H1 (cell line): Measurements from ENCODE around the gene VAMP2. TPM values are rescaled to one million over a fixed set of nuclear protein-coding genes. Genes with fewer than 3 reads are reported as not detected.

Source experiments
- CTCF ChIA-PET: fragments of 300-600 bp; sonication (Branson Sonifier 250); formaldehyde crosslinking; loops from one replicate; lab custom pipeline; 2021; ENCODE audit not compliant: partially characterized antibody; lab: Charles Lee
- POLR2A ChIA-PET: fragments of 300-600 bp; sonication (Branson Sonifier 250); formaldehyde crosslinking; loops from one replicate; lab custom pipeline; 2021; ENCODE audit warnings: inconsistent platforms; ENCODE audit not compliant: partially characterized antibody; lab: Charles Lee
- DNase-seq, 2 experiments: peaks; one replicate each; pipeline versions ENCODE4 v3.0.0 to v3.0.0-alpha.2; 2010 to 2022; ENCODE audit warnings: low spot score in 2 of 2, low read depth in 1 of 2, mixed read lengths in 1 of 2
- FAIRE-seq: peaks from 2 replicates; lab custom pipeline; 2011; peaks lifted over from hg19 to GRCh38; lab: Jason Lieb, UNC
- H2AFZ ChIP-seq: 2 replicates; pipeline ENCODE4 v1.8.1; 2012; ENCODE audit warnings: low read length, inconsistent platforms
- H2AK5ac ChIP-seq: 2 replicates; pipeline ENCODE4 v1.6.1; 2013; ENCODE audit warnings: low read depth, low read length
- H2BK120ac ChIP-seq: replicated peaks from 2 replicates; pipeline ENCODE3; 2013; ENCODE audit warnings: low read depth, low read length, inconsistent platforms
- H2BK12ac ChIP-seq: 2 replicates; pipeline ENCODE4 v1.6.1; 2013; ENCODE audit warnings: low read depth, low read length
- H2BK15ac ChIP-seq: 2 replicates; pipeline ENCODE4 v1.6.1; 2013; ENCODE audit warnings: low read length
- H2BK20ac ChIP-seq: 2 replicates; pipeline ENCODE4 v1.6.1; 2013; ENCODE audit warnings: low read length
- H2BK5ac ChIP-seq: 2 replicates; pipeline ENCODE4 v1.6.1; 2013; ENCODE audit warnings: low read depth, low read length
- H3K14ac ChIP-seq: 2 replicates; pipeline ENCODE4 v1.6.1; 2013; ENCODE audit warnings: inconsistent platforms; ENCODE audit not compliant: insufficient read length
- H3K18ac ChIP-seq: 2 replicates; pipeline ENCODE4 v1.6.1; 2013; ENCODE audit warnings: low read length; ENCODE audit errors: extremely low read depth
- H3K23ac ChIP-seq: 2 replicates; pipeline ENCODE4 v1.6.1; 2013; ENCODE audit warnings: inconsistent platforms; ENCODE audit not compliant: insufficient read length
- H3K23me2 ChIP-seq: 2 replicates; pipeline ENCODE4 v1.6.1; 2013; ENCODE audit warnings: low read depth, low read length
- H3K27ac ChIP-seq: 2 replicates; pipeline ENCODE4 v1.6.1; 2011; ENCODE audit warnings: low read depth, low read length, inconsistent platforms
- H3K27me3 ChIP-seq, 4 experiments: replicated peaks in 1 of 4; 1 replicate in 1 of 4; 2 replicates in 3 of 4; pipeline versions ENCODE4 v1.6.1 to v1.8.1; 2011 to 2013; ENCODE audit warnings: low read length in 3 of 4, mild to moderate bottlenecking in 3 of 4, inconsistent platforms in 2 of 4, mixed read lengths in 2 of 4, moderate library complexity in 1 of 4; ENCODE audit not compliant: control insufficient read depth in 3 of 4, insufficient read depth in 3 of 4; ENCODE audit errors: extremely low read depth in 1 of 4
- H3K36me3 ChIP-seq, 4 experiments: 2 replicates each; pipeline versions ENCODE4 v1.6.1 to v1.8.1; 2011 to 2013; ENCODE audit warnings: mild to moderate bottlenecking in 4 of 4, low read length in 3 of 4, moderate library complexity in 2 of 4, control low read depth in 1 of 4, inconsistent platforms in 1 of 4; ENCODE audit not compliant: insufficient read depth in 4 of 4, control insufficient read depth in 2 of 4
- H3K4ac ChIP-seq: replicated peaks from 2 replicates; pipeline ENCODE3; 2013; ENCODE audit warnings: low read length, low read depth, mixed read lengths, inconsistent platforms; ENCODE audit not compliant: insufficient read length
- H3K4me1 ChIP-seq, 4 experiments: replicated peaks in 1 of 4; 1 replicate in 1 of 4; 2 replicates in 3 of 4; pipeline versions ENCODE4 v1.6.1 to v1.8.1; 2011 to 2013; ENCODE audit warnings: low read length in 3 of 4, inconsistent platforms in 2 of 4, mixed read lengths in 1 of 4; ENCODE audit not compliant: insufficient read depth in 4 of 4, control insufficient read depth in 3 of 4
- H3K4me2 ChIP-seq, 2 experiments: 2 replicates each; pipeline versions ENCODE4 v1.6.1 to v1.8.1; 2011 to 2013; ENCODE audit warnings: low read depth in 2 of 2, low read length in 2 of 2, control low read depth in 1 of 2, inconsistent platforms in 1 of 2, mild to moderate bottlenecking in 1 of 2; ENCODE audit not compliant: insufficient read depth in 1 of 2
- H3K4me3 ChIP-seq, 4 experiments: fragments of 200-600, 300-600 bp in 1 of 4; sonication (generic), shearing (Covaris generic), sonication (Bioruptor Twin) in 1 of 4; 2 replicates each; pipeline versions ENCODE4 v1.5.1 to v1.8.1; 2011 to 2016; ENCODE audit warnings: low read length in 4 of 4, low read depth in 3 of 4, control low read depth in 2 of 4, inconsistent platforms in 2 of 4, mild to moderate bottlenecking in 2 of 4, mixed read lengths in 1 of 4, moderate library complexity in 1 of 4; ENCODE audit not compliant: insufficient read depth in 2 of 4; ENCODE audit errors: extremely low read depth in 1 of 4
- H3K56ac ChIP-seq: replicated peaks from 2 replicates; pipeline ENCODE3; 2013; ENCODE audit warnings: low read depth, mild to moderate bottlenecking, mixed read lengths, low read length, inconsistent platforms; ENCODE audit not compliant: insufficient read length
- H3K79me1 ChIP-seq: 2 replicates; pipeline ENCODE4 v1.6.1; 2013; ENCODE audit warnings: low read depth, low read length, control low read depth
- H3K79me2 ChIP-seq, 2 experiments: 2 replicates each; pipeline versions ENCODE4 v1.6.1 to v1.8.1; 2012 to 2013; ENCODE audit warnings: low read length in 2 of 2, mild to moderate bottlenecking in 2 of 2, inconsistent platforms in 1 of 2; ENCODE audit not compliant: insufficient read depth in 2 of 2, control insufficient read depth in 1 of 2
- H3K9ac ChIP-seq, 4 experiments: replicated peaks in 1 of 4; 1 replicate in 1 of 4; 2 replicates in 3 of 4; pipeline versions ENCODE4 v1.6.1 to v1.8.1; 2011 to 2013; ENCODE audit warnings: low read depth in 3 of 4, low read length in 3 of 4, control low read depth in 2 of 4, mild to moderate bottlenecking in 2 of 4, moderate library complexity in 2 of 4, inconsistent platforms in 1 of 4; ENCODE audit errors: extremely low read depth in 1 of 4
- H3K9me3 ChIP-seq, 2 experiments: 2 replicates each; pipeline versions ENCODE4 v1.6.1 to v1.8.1; 2012 to 2013; ENCODE audit warnings: mild to moderate bottlenecking in 2 of 2, moderate library complexity in 2 of 2, control low read depth in 1 of 2, inconsistent platforms in 1 of 2, low read depth in 1 of 2, low read length in 1 of 2, mixed read lengths in 1 of 2; ENCODE audit not compliant: insufficient read depth in 2 of 2
- H4K20me1 ChIP-seq, 2 experiments: replicated peaks in 1 of 2; 2 replicates each; pipeline versions ENCODE3 to v1.8.1; 2011 to 2013; ENCODE audit warnings: inconsistent platforms in 2 of 2, low read length in 2 of 2, mild to moderate bottlenecking in 1 of 2; ENCODE audit not compliant: insufficient read depth in 2 of 2, control insufficient read depth in 1 of 2
- H4K5ac ChIP-seq: 2 replicates; pipeline ENCODE4 v1.6.1; 2013; ENCODE audit warnings: low read length, low read depth, mixed read lengths, inconsistent platforms; ENCODE audit not compliant: insufficient read length
- H4K8ac ChIP-seq: 2 replicates; pipeline ENCODE4 v1.8.0; 2013; ENCODE audit warnings: mild to moderate bottlenecking, moderate library complexity, low read length, inconsistent platforms; ENCODE audit not compliant: insufficient read depth; ENCODE audit errors: extremely low read depth
- H4K91ac ChIP-seq: replicated peaks from 2 replicates; pipeline ENCODE3; 2013; ENCODE audit warnings: low read length, mixed read lengths, inconsistent platforms; ENCODE audit not compliant: insufficient read length
- KDM1A ChIP-seq: fragments of 200-600, 300-600 bp; sonication (generic); IDR thresholded peaks from 2 replicates; pipeline ENCODE4 v1.7.1; 2016; ENCODE audit warnings: mild to moderate bottlenecking, low read length, borderline replicate concordance
- NANOG ChIP-seq: IDR thresholded peaks from 2 replicates; pipeline ENCODE4 v1.6.1; 2011; ENCODE audit warnings: low read length, low read depth, mild to moderate bottlenecking, inconsistent platforms; ENCODE audit not compliant: insufficient read depth, poor library complexity, severe bottlenecking
- RXRA ChIP-seq: IDR thresholded peaks from 2 replicates; pipeline ENCODE4 v1.6.1; 2011; ENCODE audit warnings: low read depth, mild to moderate bottlenecking, low read length, moderate library complexity; ENCODE audit not compliant: insufficient read depth
- SIX5 ChIP-seq: IDR thresholded peaks from 2 replicates; pipeline ENCODE4 v1.6.1; 2011; ENCODE audit warnings: mild to moderate bottlenecking, low read depth, low read length
- WGBS, 2 experiments: shearing (Covaris generic) in 1 of 2; methylation state at CpG; one replicate each; pipeline versions ENCODE4 v1.1.6 to v1.1.7; 2013 to 2015; ENCODE audit warnings: low lambda C conversion rate in 2 of 2, mixed read lengths in 2 of 2, inconsistent platforms in 1 of 2, low coverage in 1 of 2, missing lambda C conversion rate in 1 of 2; ENCODE audit not compliant: insufficient replicate concordance in 2 of 2, insufficient coverage in 1 of 2, insufficient read length in 1 of 2; ENCODE audit errors: extremely low coverage in 1 of 2, missing lambda C conversion rate in 1 of 2; 5-methylcytosine and 5-hydroxymethylcytosine counted together
- polyA plus RNA-seq, 7 experiments: library from polyadenylated mRNA; depleted of rRNA in 3 of 7; stranded (reverse) in 5 of 7; unstranded in 2 of 7; fragments of >200 nt in 5 of 7; fragments of 200-250 nt in 2 of 7; gene quantifications; 1 replicate in 5 of 7; 2 replicates in 1 of 7; 4 replicates in 1 of 7; pipeline versions ENCODE4 v1.2.1 to v1.2.3, GENCODE V29; 2011 to 2013; ENCODE audit warnings: missing spikeins in 2 of 7, mixed read lengths in 2 of 7
- total RNA-seq: library from RNA; stranded (reverse); fragmentation: NEBNext Ultra II Directional; extraction: Animal tissue kit (Norgen Biotek cat#: 25700); gene quantifications from 2 replicates; pipeline ENCODE4 v1.2.1, GENCODE V29; 2021

VAMP2 gene
- total and polyA plus RNA-seq, 2 of the 8 experiments (the other 6 are each of a cell fraction or from before 2014, with no cell fraction given): 19.3 to 20.5 TPM

- peaks cover 0 to 7% (median 2%) of the 10 kb centered on the region in 4 experiments; a peak in 4 of 7 replicates for H3K27me3 ChIP-seq
- no peak overlapping the region for H3K18ac ChIP-seq
- H3K23ac ChIP-seq: no peak overlapping the region
- H3K56ac ChIP-seq: no peak overlapping the region
- no peaks in the 10 kb centered on the region for H3K9me3 ChIP-seq
- no peaks in the 10 kb centered on the region for H3K79me1 ChIP-seq
- POLR2A ChIA-PET: interaction anchor here (0.9 to 10.3 kb wide), 14 partner anchors 9 to 227 kb away, joined by 3 to 76 read pairs (median 5); partner anchors contain the start of genes BORCS6, HES7, PER1 and TMEM107
- WGBS, 2 experiments: 91% methylated on average over 17 of the region's 18 CpGs; no CpG with 5 or more reads in 1 of the 2 experiments
- H4K8ac ChIP-seq: no peak overlapping the region
- peaks cover 9% of the 10 kb centered on the region for H3K23me2 ChIP-seq
- no peak overlapping the region for H2BK120ac ChIP-seq
- no peak overlapping the region for H2AFZ ChIP-seq
- H3K4me2 ChIP-seq: peak overlapping the region in 1 of 2 experiments; percentile 99; a peak in 1 of 4 replicates
- H2AK5ac ChIP-seq: no peak overlapping the region
- H2BK5ac ChIP-seq: no peak overlapping the region; the same call in 1 of the 2 replicates
- H2BK20ac ChIP-seq: no peak overlapping the region
- H3K4me1 ChIP-seq: peaks cover 0 to 5% (median 3%) of the 10 kb centered on the region in 4 experiments; a peak in 2 of 7 replicates
- CTCF ChIA-PET: interaction anchor here (0.9 to 14.1 kb wide), 15 partner anchors 10 to 109 kb away, joined by 3 to 133 read pairs (median 4); partner anchors contain the start of genes PFAS and VAMP2
- peak overlapping the region; percentile 30; the same call in 1 of the 2 replicates for H3K27ac ChIP-seq
- no peaks in the 10 kb centered on the region for H3K79me2 ChIP-seq
- no peak for TF ChIP-seq SIX5
- no peak for TF ChIP-seq KDM1A
- TF ChIP-seq NANOG: no peak
- no peak for TF ChIP-seq RXRA
- no peak overlapping the region for H3K14ac ChIP-seq
- peaks cover 0 to 10% of the 10 kb centered on the region in 2 experiments for H4K20me1 ChIP-seq
- no peak overlapping the region for H2BK15ac ChIP-seq
- no peak for FAIRE-seq
- no peak overlapping the region for H2BK12ac ChIP-seq
- no peak for DNase-seq
- no peak overlapping the region for H3K9ac ChIP-seq
- no peak overlapping the region for H3K4ac ChIP-seq
- peaks cover 3 to 21% (median 12%) of the 10 kb centered on the region in 4 experiments for H3K36me3 ChIP-seq
- H3K4me3 ChIP-seq: no peak overlapping the region
- H4K5ac ChIP-seq: no peak overlapping the region
- H4K91ac ChIP-seq: no peak overlapping the region
Measured at GRCh38 chr17:8140065-8141029, 22.4 kb downstream of the VAMP2 start.
